HCT116 (cell line): ENCODE results near the gene KLF16. TPM values are rescaled to one million over a fixed set of nuclear protein-coding genes. Genes with fewer than 3 reads are reported as not detected.

Experiments
- ATAC-seq: fragments of 200-7000 bp; cut with Tn5 transposase; 2 replicates; pipeline ENCODE4 v1.9.1; 2020; ENCODE audit warnings: mild to moderate bottlenecking, moderate library complexity
- BruUV-seq: library from RNA; stranded (reverse); fragments of 400-500 nt; replicated peaks from 2 replicates; lab custom pipeline; 2021; lab: Mats Ljungman, UMichigan
- CTCF ChIA-PET: fragments of 300-600 bp; sonication (Branson Sonifier 250); formaldehyde crosslinking; loops from one replicate; lab custom pipeline; 2021; ENCODE audit warnings: antibody characterized with exemption; lab: Charles Lee
- POLR2A ChIA-PET: fragments of 300-600, 350-600 bp; sonication (Branson Sonifier 250); formaldehyde crosslinking; loops from one replicate; lab custom pipeline; 2021; ENCODE audit warnings: antibody characterized with exemption; lab: Charles Lee
- RAD21 ChIA-PET, 2 experiments: fragments of 300-600 bp; sonication (Branson Sonifier 250); formaldehyde crosslinking; loops; one replicate each; lab custom pipeline; 2023; ENCODE audit warnings: low total read pairs in 2 of 2; ENCODE audit not compliant: uncharacterized antibody in 2 of 2, unreplicated experiment in 2 of 2, low non-redundant PET in 1 of 2; lab: Charles Lee
- DNase-seq: peaks from one replicate; pipeline ENCODE4 v3.0.0-alpha.2; 2010; ENCODE audit warnings: low read depth, low spot score
- H2AFZ ChIP-seq: fragments of 200-600 bp; shearing (Covaris generic), sonication (generic); 2 replicates; pipeline ENCODE4 v1.6.1; 2017; ENCODE audit warnings: low read depth, mixed run types, mixed read lengths, antibody characterized with exemption, low read length; ENCODE audit not compliant: poor library complexity, severe bottlenecking
- H3K27ac ChIP-seq: 2 replicates; pipeline ENCODE4 v1.5.1; 2012; ENCODE audit warnings: low read depth, low read length
- H3K27me3 ChIP-seq: fragments of 200-600 bp; sonication (generic); 2 replicates; pipeline ENCODE4 v1.6.1; 2016; ENCODE audit warnings: mixed run types, low read length, mixed read lengths; ENCODE audit not compliant: insufficient read depth
- H3K36me3 ChIP-seq, 2 experiments: fragments of 200-500 bp in 1 of 2; fragments of 200-600 bp in 1 of 2; sonication (Bioruptor generic) in 1 of 2; sonication (generic) in 1 of 2; 2 replicates each; pipeline versions ENCODE4 v1.5.1 to v1.6.1; 2014 to 2016; ENCODE audit warnings: low read length in 2 of 2, inconsistent platforms in 1 of 2, mixed read lengths in 1 of 2, mixed run types in 1 of 2; ENCODE audit not compliant: insufficient read depth in 2 of 2, control insufficient read depth in 1 of 2
- H3K4me1 ChIP-seq, 2 experiments: fragments of 200-600 bp in 1 of 2; sonication (generic) in 1 of 2; 2 replicates each; pipeline versions ENCODE4 v1.5.1 to v1.6.1; 2012 to 2017; ENCODE audit warnings: low read length in 2 of 2, inconsistent platforms in 1 of 2, mild to moderate bottlenecking in 1 of 2, mixed read lengths in 1 of 2, mixed run types in 1 of 2, moderate library complexity in 1 of 2; ENCODE audit not compliant: insufficient read depth in 2 of 2, control insufficient read depth in 1 of 2
- H3K4me2 ChIP-seq: fragments of 200-600 bp; sonication (generic); 2 replicates; pipeline ENCODE4 v1.6.1; 2017; ENCODE audit warnings: mixed run types, low read length, mixed read lengths
- H3K4me3 ChIP-seq, 2 experiments: fragments of 200-600 bp in 1 of 2; sonication (generic) in 1 of 2; replicated peaks in 1 of 2; 2 replicates each; pipeline ENCODE4 v1.5.1; 2011 to 2016; ENCODE audit warnings: low read length in 2 of 2, control low read depth in 1 of 2, low read depth in 1 of 2, mild to moderate bottlenecking in 1 of 2, mixed read lengths in 1 of 2, mixed run types in 1 of 2
- H3K79me2 ChIP-seq: fragments of 200-600 bp; sonication (generic); 2 replicates; pipeline ENCODE4 v1.6.1; 2017; ENCODE audit warnings: mild to moderate bottlenecking, mixed run types, low read length, moderate library complexity, mixed read lengths; ENCODE audit not compliant: insufficient read depth
- H3K9ac ChIP-seq: fragments of 200-600 bp; sonication (generic); 2 replicates; pipeline ENCODE4 v1.6.1; 2016; ENCODE audit warnings: low read length, mixed read lengths
- H3K9me2 ChIP-seq: fragments of 200-600 bp; sonication (generic), shearing (Covaris generic); 2 replicates; pipeline ENCODE4 v1.6.1; 2017; ENCODE audit warnings: mixed run types, mild to moderate bottlenecking, moderate library complexity; ENCODE audit not compliant: insufficient read depth
- H3K9me3 ChIP-seq, 2 experiments: fragments of 200-500 bp in 1 of 2; fragments of 200-600 bp in 1 of 2; sonication (Bioruptor generic) in 1 of 2; sonication (generic) in 1 of 2; 2 replicates each; pipeline ENCODE4 v1.6.1; 2014 to 2017; ENCODE audit warnings: low read length in 2 of 2, mixed read lengths in 2 of 2, inconsistent platforms in 1 of 2, low read depth in 1 of 2, mild to moderate bottlenecking in 1 of 2, mixed run types in 1 of 2, moderate library complexity in 1 of 2; ENCODE audit not compliant: control insufficient read depth in 1 of 2, insufficient read depth in 1 of 2
- H4K20me1 ChIP-seq: fragments of 200-600 bp; sonication (generic), shearing (Covaris generic); 2 replicates; pipeline ENCODE4 v1.6.1; 2017; ENCODE audit warnings: mixed run types, mild to moderate bottlenecking, moderate library complexity; ENCODE audit not compliant: insufficient read depth
- CEBPB ChIP-seq: IDR thresholded peaks from 2 replicates; pipeline ENCODE4 v1.6.1; 2012; ENCODE audit warnings: low read depth
- EGR1 ChIP-seq: IDR thresholded peaks from 2 replicates; pipeline ENCODE4 v1.6.1; 2012; ENCODE audit warnings: low read depth
- ELF1 ChIP-seq: IDR thresholded peaks from 2 replicates; pipeline ENCODE4 v1.6.1; 2012; ENCODE audit warnings: low read depth, borderline replicate concordance
- EZH2 ChIP-seq: fragments of 200-600 bp; sonication (generic); IDR thresholded peaks from 2 replicates; pipeline ENCODE4 v1.6.1; 2017; ENCODE audit warnings: antibody characterized with exemption, mixed run types
- JUND ChIP-seq: IDR thresholded peaks from 2 replicates; pipeline ENCODE4 v1.6.1; 2012
- RAD21 ChIP-seq: IDR thresholded peaks from 2 replicates; pipeline ENCODE4 v1.6.1; 2012; ENCODE audit warnings: low read depth, mild to moderate bottlenecking
- TCF7L2 ChIP-seq: IDR thresholded peaks from 2 replicates; pipeline ENCODE4 v1.7.0; 2011; ENCODE audit warnings: borderline replicate concordance, inconsistent platforms; ENCODE audit not compliant: insufficient read depth, insufficient read length; ENCODE audit errors: extremely low read depth
- ZFX ChIP-seq: fragments of 450-650 bp; IDR thresholded peaks from 2 replicates; pipeline ENCODE4 v1.6.1; 2017
- ZNF274 ChIP-seq: fragments of 200-500 bp; sonication (Bioruptor generic); IDR thresholded peaks from 2 replicates; pipeline ENCODE4 v1.6.1; 2014; ENCODE audit warnings: mild to moderate bottlenecking, low read depth, low read length, inconsistent platforms
- intact Hi-C: fragments of 100-400 bp; cut with micrococcal nuclease; formaldehyde crosslinking; loops from 2 replicates; pipeline ENCODE4 v1.10.0; 2022
- total RNA-seq: library from RNA; stranded (reverse); gene quantifications from one replicate; pipeline ENCODE4 v1.2.1, GENCODE V29; 2021; ENCODE audit not compliant: unreplicated experiment
- TF ChIP-seq, protein P1 (sequence below): IDR thresholded peaks from 2 replicates; pipeline ENCODE4 v1.6.1; 2012
- TF ChIP-seq, protein P2 (sequence below), 3 experiments: fragments of 200-600 bp in 1 of 3; sonication (generic) in 1 of 3; IDR thresholded peaks in 2 of 3; conservative IDR thresholded peaks in 1 of 3; 2 replicates each; pipeline ENCODE4 v1.5.1; 2012 to 2017; ENCODE audit warnings: low read depth in 2 of 3, low read length in 2 of 3, antibody characterized with exemption in 1 of 3, borderline replicate concordance in 1 of 3, control low read depth in 1 of 3, mild to moderate bottlenecking in 1 of 3, mixed read lengths in 1 of 3, mixed run types in 1 of 3, moderate library complexity in 1 of 3; ENCODE audit not compliant: insufficient read depth in 1 of 3
- TF ChIP-seq, protein P3 (sequence below): IDR thresholded peaks from 2 replicates; pipeline ENCODE4 v1.6.1; 2011; ENCODE audit warnings: mild to moderate bottlenecking, low read length, moderate library complexity; ENCODE audit not compliant: insufficient replicate concordance; ENCODE audit errors: extremely low read depth
- TF ChIP-seq, protein P4 (sequence below): IDR thresholded peaks from 2 replicates; pipeline ENCODE4 v1.6.1; 2012; ENCODE audit warnings: low read depth

KLF16 gene
- total RNA-seq, 1 experiment from 2014 or later: 64.3 TPM

DNA sequence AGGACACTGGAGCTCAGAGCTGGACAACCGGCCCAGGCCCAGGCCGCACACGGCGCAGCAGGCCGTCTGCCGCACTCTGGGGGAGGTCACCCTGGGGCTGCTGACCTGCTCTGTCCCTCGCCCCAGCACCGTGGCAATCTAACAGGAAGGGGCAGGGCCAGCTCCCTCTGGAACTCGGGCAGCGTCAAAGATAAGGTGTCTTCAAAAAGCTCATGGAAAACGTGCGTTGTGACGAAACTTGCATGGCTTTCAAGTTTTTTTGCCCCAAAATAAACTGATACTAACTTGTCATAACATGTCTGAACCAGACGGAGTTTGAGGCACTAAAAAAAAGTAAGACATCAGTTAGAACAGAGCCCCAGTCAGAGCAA lies 39.1 kb downstream of the KLF16 start (continued):
- no peak for TF ChIP-seq TCF7L2
- TF ChIP-seq, protein P1, sequence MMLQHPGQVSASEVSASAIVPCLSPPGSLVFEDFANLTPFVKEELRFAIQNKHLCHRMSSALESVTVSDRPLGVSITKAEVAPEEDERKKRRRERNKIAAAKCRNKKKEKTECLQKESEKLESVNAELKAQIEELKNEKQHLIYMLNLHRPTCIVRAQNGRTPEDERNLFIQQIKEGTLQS: no peak
- TF ChIP-seq CEBPB: no peak
- TF ChIP-seq, protein P2, sequence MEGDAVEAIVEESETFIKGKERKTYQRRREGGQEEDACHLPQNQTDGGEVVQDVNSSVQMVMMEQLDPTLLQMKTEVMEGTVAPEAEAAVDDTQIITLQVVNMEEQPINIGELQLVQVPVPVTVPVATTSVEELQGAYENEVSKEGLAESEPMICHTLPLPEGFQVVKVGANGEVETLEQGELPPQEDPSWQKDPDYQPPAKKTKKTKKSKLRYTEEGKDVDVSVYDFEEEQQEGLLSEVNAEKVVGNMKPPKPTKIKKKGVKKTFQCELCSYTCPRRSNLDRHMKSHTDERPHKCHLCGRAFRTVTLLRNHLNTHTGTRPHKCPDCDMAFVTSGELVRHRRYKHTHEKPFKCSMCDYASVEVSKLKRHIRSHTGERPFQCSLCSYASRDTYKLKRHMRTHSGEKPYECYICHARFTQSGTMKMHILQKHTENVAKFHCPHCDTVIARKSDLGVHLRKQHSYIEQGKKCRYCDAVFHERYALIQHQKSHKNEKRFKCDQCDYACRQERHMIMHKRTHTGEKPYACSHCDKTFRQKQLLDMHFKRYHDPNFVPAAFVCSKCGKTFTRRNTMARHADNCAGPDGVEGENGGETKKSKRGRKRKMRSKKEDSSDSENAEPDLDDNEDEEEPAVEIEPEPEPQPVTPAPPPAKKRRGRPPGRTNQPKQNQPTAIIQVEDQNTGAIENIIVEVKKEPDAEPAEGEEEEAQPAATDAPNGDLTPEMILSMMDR (IDR thresholded peaks at IDR 0.05 in 2 of 3, conservative IDR thresholded peaks at IDR 0.05 in 1 of 3; ENCODE audit: borderline replicate concordance in 1 of 3, insufficient read depth in 1 of 3, low read depth in 2 of 3, low read length in 2 of 3): no peak
- no peak for TF ChIP-seq JUND
- TF ChIP-seq ZNF274: no peak
- TF ChIP-seq, protein P3, sequence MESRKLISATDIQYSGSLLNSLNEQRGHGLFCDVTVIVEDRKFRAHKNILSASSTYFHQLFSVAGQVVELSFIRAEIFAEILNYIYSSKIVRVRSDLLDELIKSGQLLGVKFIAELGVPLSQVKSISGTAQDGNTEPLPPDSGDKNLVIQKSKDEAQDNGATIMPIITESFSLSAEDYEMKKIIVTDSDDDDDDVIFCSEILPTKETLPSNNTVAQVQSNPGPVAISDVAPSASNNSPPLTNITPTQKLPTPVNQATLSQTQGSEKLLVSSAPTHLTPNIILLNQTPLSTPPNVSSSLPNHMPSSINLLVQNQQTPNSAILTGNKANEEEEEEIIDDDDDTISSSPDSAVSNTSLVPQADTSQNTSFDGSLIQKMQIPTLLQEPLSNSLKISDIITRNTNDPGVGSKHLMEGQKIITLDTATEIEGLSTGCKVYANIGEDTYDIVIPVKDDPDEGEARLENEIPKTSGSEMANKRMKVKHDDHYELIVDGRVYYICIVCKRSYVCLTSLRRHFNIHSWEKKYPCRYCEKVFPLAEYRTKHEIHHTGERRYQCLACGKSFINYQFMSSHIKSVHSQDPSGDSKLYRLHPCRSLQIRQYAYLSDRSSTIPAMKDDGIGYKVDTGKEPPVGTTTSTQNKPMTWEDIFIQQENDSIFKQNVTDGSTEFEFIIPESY: no peak
- TF ChIP-seq ELF1: no peak

DNA sequence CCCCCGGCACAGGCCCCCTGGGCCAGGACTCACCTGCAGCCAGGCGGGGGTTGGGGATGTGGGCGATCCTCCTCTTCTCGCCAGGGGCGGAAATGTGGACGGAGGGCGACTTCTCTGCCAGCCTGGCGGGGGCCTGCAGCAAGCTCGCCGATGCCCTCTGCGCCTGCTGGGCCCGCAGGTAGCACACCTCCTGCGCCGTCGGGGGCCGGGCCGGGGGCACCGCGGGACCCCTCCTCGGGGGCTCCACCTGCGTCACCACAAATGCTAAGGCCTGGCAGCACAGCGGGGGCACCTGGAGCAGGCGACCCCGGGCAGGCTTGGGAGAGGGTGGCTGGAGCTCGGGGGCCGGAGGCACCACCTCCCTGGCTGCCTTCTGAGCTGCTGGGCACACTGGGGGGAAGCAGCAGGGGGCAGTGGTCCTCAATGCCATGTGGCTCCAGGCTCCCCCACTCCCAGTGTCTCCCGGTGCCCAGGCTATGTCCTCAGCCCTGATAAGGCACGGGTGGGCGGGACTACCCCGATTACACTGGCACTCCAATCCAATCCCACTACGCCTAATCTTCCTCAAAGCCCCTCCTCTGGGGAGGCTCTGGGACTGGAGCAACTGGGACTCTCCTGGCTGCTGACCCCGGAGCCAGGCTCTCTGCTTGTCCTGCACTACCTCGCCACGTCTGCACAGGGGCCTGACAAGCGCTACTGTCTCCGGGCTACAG lies 39.7 kb downstream of the KLF16 start:
- H3K9me3 ChIP-seq: no peaks in the 10 kb centered on the region
- ChIA-PET RAD21 (no interaction called here), CTCF (no interaction called here), POLR2A (no interaction called here)
- no peak overlapping the region for H3K4me3 ChIP-seq
- H3K4me2 ChIP-seq: no peak overlapping the region
- H3K9ac ChIP-seq: no peak overlapping the region
- DNase-seq (no peak), ATAC-seq (no peak)
- no peaks in the 10 kb centered on the region for H4K20me1 ChIP-seq
- H3K27ac ChIP-seq: peak overlapping the region; percentile 22; the same call in 1 of the 2 replicates
- H3K79me2 ChIP-seq: peaks cover 7% of the 10 kb centered on the region; the same call in 1 of the 2 replicates
- peaks cover 9 to 14% of the 10 kb centered on the region in 2 experiments for H3K36me3 ChIP-seq
- no peaks in the 10 kb centered on the region for H3K27me3 ChIP-seq
- H2AFZ ChIP-seq: no peak overlapping the region
- no TSS peak for BruUV-seq
- intact Hi-C loops: no loop called here
- no peaks in the 10 kb centered on the region for H3K9me2 ChIP-seq
- peaks cover 4 to 7% of the 10 kb centered on the region in 2 experiments; a peak in 3 of 4 replicates for H3K4me1 ChIP-seq
- TF ChIP-seq RAD21 (no peak), TCF7L2 (no peak), ZFX (no peak), EZH2 (no peak), EGR1 (no peak)
- TF ChIP-seq, protein P4, sequence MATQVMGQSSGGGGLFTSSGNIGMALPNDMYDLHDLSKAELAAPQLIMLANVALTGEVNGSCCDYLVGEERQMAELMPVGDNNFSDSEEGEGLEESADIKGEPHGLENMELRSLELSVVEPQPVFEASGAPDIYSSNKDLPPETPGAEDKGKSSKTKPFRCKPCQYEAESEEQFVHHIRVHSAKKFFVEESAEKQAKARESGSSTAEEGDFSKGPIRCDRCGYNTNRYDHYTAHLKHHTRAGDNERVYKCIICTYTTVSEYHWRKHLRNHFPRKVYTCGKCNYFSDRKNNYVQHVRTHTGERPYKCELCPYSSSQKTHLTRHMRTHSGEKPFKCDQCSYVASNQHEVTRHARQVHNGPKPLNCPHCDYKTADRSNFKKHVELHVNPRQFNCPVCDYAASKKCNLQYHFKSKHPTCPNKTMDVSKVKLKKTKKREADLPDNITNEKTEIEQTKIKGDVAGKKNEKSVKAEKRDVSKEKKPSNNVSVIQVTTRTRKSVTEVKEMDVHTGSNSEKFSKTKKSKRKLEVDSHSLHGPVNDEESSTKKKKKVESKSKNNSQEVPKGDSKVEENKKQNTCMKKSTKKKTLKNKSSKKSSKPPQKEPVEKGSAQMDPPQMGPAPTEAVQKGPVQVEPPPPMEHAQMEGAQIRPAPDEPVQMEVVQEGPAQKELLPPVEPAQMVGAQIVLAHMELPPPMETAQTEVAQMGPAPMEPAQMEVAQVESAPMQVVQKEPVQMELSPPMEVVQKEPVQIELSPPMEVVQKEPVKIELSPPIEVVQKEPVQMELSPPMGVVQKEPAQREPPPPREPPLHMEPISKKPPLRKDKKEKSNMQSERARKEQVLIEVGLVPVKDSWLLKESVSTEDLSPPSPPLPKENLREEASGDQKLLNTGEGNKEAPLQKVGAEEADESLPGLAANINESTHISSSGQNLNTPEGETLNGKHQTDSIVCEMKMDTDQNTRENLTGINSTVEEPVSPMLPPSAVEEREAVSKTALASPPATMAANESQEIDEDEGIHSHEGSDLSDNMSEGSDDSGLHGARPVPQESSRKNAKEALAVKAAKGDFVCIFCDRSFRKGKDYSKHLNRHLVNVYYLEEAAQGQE: no peak
- TF ChIP-seq, protein P2 (IDR thresholded peaks at IDR 0.05 in 2 of 3, conservative IDR thresholded peaks at IDR 0.05 in 1 of 3; ENCODE audit: borderline replicate concordance in 1 of 3, insufficient read depth in 1 of 3, low read depth in 2 of 3, low read length in 2 of 3): no peak
